Mesothelial cell of epicardium (in vitro differentiated cells): ENCODE data around the gene RFX3. TPM values are rescaled to one million over a fixed set of nuclear protein-coding genes. Genes with fewer than 3 reads are reported as not detected.

Source experiments
- DNase-seq, 2 experiments: peaks; one replicate each; pipeline ENCODE4 v3.0.0; 2021; ENCODE audit warnings: low spot score in 2 of 2; ENCODE audit not compliant: unreplicated experiment in 2 of 2
- H3K27ac Mint-ChIP-seq: 2 replicates; pipeline ENCODE4 v1.8.0; 2021; ENCODE audit warnings: mixed read lengths
- H3K27me3 Mint-ChIP-seq: 2 replicates; pipeline ENCODE4 v1.8.0; 2021; ENCODE audit warnings: low read depth, mixed read lengths
- H3K36me3 Mint-ChIP-seq: 2 replicates; pipeline ENCODE4 v1.8.0; 2021; ENCODE audit warnings: mixed read lengths
- H3K4me1 Mint-ChIP-seq: 2 replicates; pipeline ENCODE4 v1.8.0; 2021; ENCODE audit warnings: mixed read lengths
- H3K4me3 Mint-ChIP-seq: 2 replicates; pipeline ENCODE4 v1.8.0; 2021; ENCODE audit warnings: mild to moderate bottlenecking, moderate library complexity, mixed read lengths
- H3K9me3 Mint-ChIP-seq: 2 replicates; pipeline ENCODE4 v1.8.0; 2021; ENCODE audit warnings: mixed read lengths
- total RNA-seq: library from RNA; stranded (reverse); gene quantifications from 3 replicates; pipeline ENCODE4 v1.2.1, GENCODE V29; 2021
- TF ChIP-seq, protein P1 (sequence below): fragments of 200-600 bp; sonication (generic); IDR thresholded peaks from one replicate; pipeline ENCODE4 v1.5.0; 2021; ENCODE audit warnings: antibody characterized with exemption; ENCODE audit not compliant: unreplicated experiment

The RFX3 gene
- total RNA-seq, 1 donor from 2014 or later, result 42.5 TPM

- no peaks in the 10 kb centered on the region for H3K27me3 Mint-ChIP-seq
- no peak overlapping the region for H3K27ac Mint-ChIP-seq
- DNase-seq, result no peak
- no peaks in the 10 kb centered on the region for H3K36me3 Mint-ChIP-seq
- H3K9me3 Mint-ChIP-seq, result no peaks in the 10 kb centered on the region
- peaks cover 14% of the 10 kb centered on the region for H3K4me1 Mint-ChIP-seq
- TF ChIP-seq, protein P1, sequence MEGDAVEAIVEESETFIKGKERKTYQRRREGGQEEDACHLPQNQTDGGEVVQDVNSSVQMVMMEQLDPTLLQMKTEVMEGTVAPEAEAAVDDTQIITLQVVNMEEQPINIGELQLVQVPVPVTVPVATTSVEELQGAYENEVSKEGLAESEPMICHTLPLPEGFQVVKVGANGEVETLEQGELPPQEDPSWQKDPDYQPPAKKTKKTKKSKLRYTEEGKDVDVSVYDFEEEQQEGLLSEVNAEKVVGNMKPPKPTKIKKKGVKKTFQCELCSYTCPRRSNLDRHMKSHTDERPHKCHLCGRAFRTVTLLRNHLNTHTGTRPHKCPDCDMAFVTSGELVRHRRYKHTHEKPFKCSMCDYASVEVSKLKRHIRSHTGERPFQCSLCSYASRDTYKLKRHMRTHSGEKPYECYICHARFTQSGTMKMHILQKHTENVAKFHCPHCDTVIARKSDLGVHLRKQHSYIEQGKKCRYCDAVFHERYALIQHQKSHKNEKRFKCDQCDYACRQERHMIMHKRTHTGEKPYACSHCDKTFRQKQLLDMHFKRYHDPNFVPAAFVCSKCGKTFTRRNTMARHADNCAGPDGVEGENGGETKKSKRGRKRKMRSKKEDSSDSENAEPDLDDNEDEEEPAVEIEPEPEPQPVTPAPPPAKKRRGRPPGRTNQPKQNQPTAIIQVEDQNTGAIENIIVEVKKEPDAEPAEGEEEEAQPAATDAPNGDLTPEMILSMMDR, result no peak
- H3K4me3 Mint-ChIP-seq, result no peak overlapping the region
These were observed 5.2 kb downstream of the RFX3 start for GRCh38 chr9:3520564-3520963.

DNA sequence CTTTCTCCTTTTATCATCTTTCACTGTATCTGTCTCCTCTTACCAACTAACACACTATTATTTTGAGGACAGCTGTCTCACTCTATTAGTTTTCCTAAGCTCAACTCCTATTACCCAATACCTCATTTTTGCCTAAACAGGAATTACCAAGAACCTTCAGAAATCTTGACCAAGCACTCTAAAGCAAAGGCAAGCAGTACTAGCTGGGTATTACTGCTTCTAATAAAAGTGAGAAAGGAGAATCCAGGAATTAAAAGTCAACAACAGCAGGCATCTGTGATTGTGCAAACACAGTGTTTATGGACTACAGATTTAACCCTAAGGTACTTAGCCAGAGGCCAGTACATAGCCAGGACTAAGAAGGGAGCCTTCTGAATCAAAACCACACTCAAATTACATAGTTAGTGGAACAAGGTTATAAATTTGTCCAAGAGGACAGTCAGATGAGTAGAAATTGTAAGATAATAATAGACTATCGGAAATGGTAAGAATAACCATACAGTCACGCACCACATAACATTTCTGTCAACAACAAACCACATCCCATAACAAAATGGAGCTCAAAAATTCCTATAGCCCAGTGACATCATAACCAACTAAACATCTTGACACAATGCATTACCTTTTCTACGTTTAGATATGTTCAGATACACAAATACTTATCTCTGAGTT lies 8.3 kb downstream of the RFX3 start:
- Mint-ChIP-seq H3K27ac (no peak overlapping the region), H3K9me3 (no peaks in the 10 kb centered on the region), H3K4me1 (peaks cover 12% of the 10 kb centered on the region), H3K27me3 (no peaks in the 10 kb centered on the region), H3K36me3 (peaks cover 2% of the 10 kb centered on the region), H3K4me3 (no peak overlapping the region)
- TF ChIP-seq, protein P1, result no peak
- no peak for DNase-seq

DNA sequence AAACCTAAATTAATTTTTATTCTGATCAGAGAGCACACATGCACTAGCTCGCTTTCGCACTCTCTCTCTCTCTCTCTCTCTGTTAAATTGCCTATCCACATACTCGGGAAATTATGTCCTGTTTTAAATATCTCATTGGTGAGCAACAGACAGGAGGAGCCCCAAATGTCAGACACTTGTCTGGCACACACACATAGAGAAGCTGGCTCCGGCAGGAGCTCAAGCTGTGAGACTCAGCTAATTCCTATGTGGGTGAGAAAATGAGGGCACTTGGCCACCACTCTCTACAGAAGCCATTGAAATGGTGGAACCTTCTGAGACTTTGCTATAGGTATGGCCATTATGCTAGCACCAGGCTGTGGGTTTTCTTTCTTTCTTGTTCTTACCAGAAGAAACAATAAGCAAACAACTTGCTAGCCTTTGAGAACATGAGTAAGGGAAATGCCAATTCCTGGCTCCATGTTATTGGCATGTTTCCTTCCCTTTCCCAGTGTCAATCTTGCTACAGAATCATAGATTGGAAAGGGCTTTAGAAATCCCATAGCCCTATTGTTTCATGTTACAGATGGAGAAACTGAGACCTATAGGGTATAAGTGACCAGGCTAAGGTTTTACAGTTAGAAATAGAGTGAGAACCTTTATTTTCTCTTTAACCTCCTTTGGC lies 9.0 kb downstream of the RFX3 start:
- peaks cover 12% of the 10 kb centered on the region for H3K4me1 Mint-ChIP-seq
- H3K27me3 Mint-ChIP-seq, result no peaks in the 10 kb centered on the region
- no peak for DNase-seq
- no peak overlapping the region for H3K27ac Mint-ChIP-seq
- no peak overlapping the region for H3K4me3 Mint-ChIP-seq
- peaks cover 2% of the 10 kb centered on the region for H3K36me3 Mint-ChIP-seq
- TF ChIP-seq, protein P1, result no peak
- no peaks in the 10 kb centered on the region for H3K9me3 Mint-ChIP-seq

DNA sequence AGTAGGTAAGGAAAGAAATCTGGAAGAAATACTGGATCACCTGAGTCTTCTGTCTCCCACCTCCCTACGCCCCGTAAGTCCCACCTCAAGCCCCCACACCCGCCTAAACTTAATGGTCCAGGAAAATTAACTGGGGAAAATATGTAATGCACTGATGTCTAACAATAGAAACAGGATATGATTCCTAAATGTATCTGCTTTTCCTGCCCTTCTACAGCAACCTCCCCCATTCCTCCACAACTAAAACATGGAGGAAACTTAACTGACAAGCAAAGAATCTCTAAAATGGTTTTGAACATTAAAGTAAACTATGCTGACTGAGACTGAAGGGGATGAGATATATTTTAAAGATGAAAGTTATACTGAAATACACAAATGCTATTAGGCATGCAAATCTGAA lies 10.4 kb downstream of the RFX3 start:
- no peaks in the 10 kb centered on the region for H3K27me3 Mint-ChIP-seq
- peaks cover 4% of the 10 kb centered on the region for H3K9me3 Mint-ChIP-seq
- TF ChIP-seq, protein P1, result no peak
- H3K4me1 Mint-ChIP-seq, result peaks cover 17% of the 10 kb centered on the region
- no peak overlapping the region for H3K4me3 Mint-ChIP-seq
- H3K27ac Mint-ChIP-seq, result peak overlapping the region; percentile 22
- H3K36me3 Mint-ChIP-seq, result peaks cover 2% of the 10 kb centered on the region
- no peak for DNase-seq

- H3K9me3 Mint-ChIP-seq, result peaks cover 4% of the 10 kb centered on the region
- no peak overlapping the region for H3K4me3 Mint-ChIP-seq
- TF ChIP-seq, protein P1, result no peak
- peaks cover 22% of the 10 kb centered on the region for H3K4me1 Mint-ChIP-seq
- H3K36me3 Mint-ChIP-seq, result peaks cover 2% of the 10 kb centered on the region
- H3K27ac Mint-ChIP-seq, result no peak overlapping the region
- no peaks in the 10 kb centered on the region for H3K27me3 Mint-ChIP-seq
- DNase-seq, result no peak
These were observed 11.0 kb downstream of the RFX3 start for GRCh38 chr9:3514786-3515185.
